Ovary (tissue), 9 donors: Measurements from ENCODE around the gene RPL27A. TPM values are rescaled to one million over a fixed set of nuclear protein-coding genes. Genes with fewer than 3 reads are reported as not detected.

Experiments used
- DNase-seq, 5 donors: peaks; one replicate each; pipeline ENCODE4 v3.0.0-alpha.2; 2019 to 2020
- H3K27ac ChIP-seq, 2 donors: fragments of 200-600 bp; one replicate each; pipeline versions ENCODE4 v1.5.1 to v1.8.0; 2019 to 2022
- H3K27me3 ChIP-seq: fragments of 200-600 bp; one replicate; pipeline ENCODE4 v1.8.0; 2022
- H3K36me3 ChIP-seq: fragments of 200-600 bp; sonication (generic); one replicate; pipeline ENCODE4 v1.5.1; 2019
- H3K4me1 ChIP-seq: one replicate; pipeline ENCODE4 v1.8.1; 2013; ENCODE audit warnings: mild to moderate bottlenecking, moderate library complexity; ENCODE audit not compliant: insufficient read depth
- H3K4me3 ChIP-seq: fragments of 200-600 bp; sonication (generic); one replicate; pipeline ENCODE4 v1.5.1; 2017
- H3K9me3 ChIP-seq, 2 donors: fragments of 200-600 bp in 1 of 2; sonication (generic) in 1 of 2; one replicate each; pipeline versions ENCODE4 v1.5.1 to v1.8.1; 2013 to 2019; ENCODE audit warnings: mild to moderate bottlenecking in 1 of 2, moderate library complexity in 1 of 2
- EP300 ChIP-seq: sonication (generic); formaldehyde crosslinking; IDR thresholded peaks from one replicate; pipeline ENCODE4 v1.6.1; 2017; ENCODE audit warnings: antibody characterized with exemption
- POLR2A ChIP-seq: fragments of 450-650 bp; IDR thresholded peaks from one replicate; pipeline ENCODE4 v1.6.1; 2017; ENCODE audit warnings: antibody characterized with exemption, mild to moderate bottlenecking, moderate library complexity
- WGBS, 3 donors: extraction: QIAGEN DNeasy Blood & Tissue Kit in 1 of 3; methylation state at CpG; one replicate each; pipeline versions ENCODE4 v1.1.5 to v1.1.7; 2013 to 2017; 5-methylcytosine and 5-hydroxymethylcytosine counted together
- intact Hi-C, 4 donors: fragments of 100-400 bp; cut with DNase I; formaldehyde crosslinking; loops; one replicate each; pipeline versions ENCODE4 v1.11.0 to v1.15.1; 2022 to 2023
- polyA plus RNA-seq, 2 donors: library from polyadenylated mRNA; stranded (reverse); fragments of 200-250 nt in 1 of 2; fragments of 350-450 nt in 1 of 2; fragmentation: Illumina TruSeq in 1 of 2; extraction: RNeasy Lipid Tissue Mini Kit (QIAGEN cat#74804) in 1 of 2; gene quantifications; one replicate each; pipeline ENCODE4 v1.2.3, GENCODE V29; 2013 to 2014
- total RNA-seq, 7 donors: library from RNA; depleted of rRNA in 2 of 7; stranded (reverse); fragments of >200 nt in 2 of 7; fragmentation: NEBNext Ultra II Directional in 3 of 7; extraction: Animal tissue kit (Norgen Biotek cat#: 25700) in 3 of 7; gene quantifications; one replicate each; pipeline versions ENCODE4 v1.1.0 to v1.2.4, GENCODE V29; 2016 to 2023
- TF ChIP-seq, protein P1 (sequence below), 3 donors: fragments of 450-650 bp in 2 of 3; fragments of 200-600 bp in 1 of 3; IDR thresholded peaks; one replicate each; pipeline versions ENCODE4 v1.5.1 to v1.8.0; 2016 to 2022; ENCODE audit warnings: antibody characterized with exemption in 3 of 3, mild to moderate bottlenecking in 1 of 3
- donor health status: DM: no; HTN: no; CAD: no; lungs with moderate emphysema.
- donor health status: DM: no; HTN: no; CAD: no.
- donor health status: Bipolar disorder and iron deficiency.
- donor health status: DM: yes; HTN: yes; CAD: no.
- donor health status: DM: no; HTN: no; CAD: no.
- donor health status: DM: yes; HTN: yes; CAD: no.

Gene RPL27A
- total and polyA plus RNA-seq, 9 donors = 986 to 6,011 (median 2,159) TPM

DNA sequence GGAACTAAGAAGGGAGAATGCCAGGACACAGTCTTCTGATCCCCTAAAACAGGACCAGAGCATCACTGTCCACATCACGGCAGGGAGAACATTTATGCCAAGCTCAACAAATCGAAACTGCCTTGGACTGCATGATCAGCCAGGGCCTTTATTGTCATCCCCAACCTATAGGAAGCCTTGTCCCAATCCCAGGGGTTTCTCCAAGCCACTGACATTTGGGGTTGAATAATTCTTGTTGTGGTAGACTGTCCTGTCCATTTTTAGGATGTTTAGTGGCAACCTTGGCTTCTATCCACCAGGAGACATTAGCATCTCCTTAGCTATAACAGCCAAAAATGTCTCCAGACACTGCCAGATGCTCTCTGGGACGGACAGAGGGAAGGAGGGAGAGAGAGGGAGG is 37.1 kb downstream of the RPL27A start:
- Histone ChIP-seq H3K36me3 (no peaks in the 10 kb centered on the region), H3K27me3 (no peaks in the 10 kb centered on the region), H3K4me3 (no peak overlapping the region), H3K27ac (peak overlapping the region in 1 of 2 donors; percentile 81), H3K4me1 (peaks cover 60% of the 10 kb centered on the region), H3K9me3 (no peaks in the 10 kb centered on the region)
- intact Hi-C loops = loop anchor here in 3 of 4 donors (5.0 to 10.0 kb wide), 2 partner anchors 85 to 88 kb away; no protein-coding TSS in a partner anchor
- WGBS, 3 donors = 30 to 39% (median 31%) methylated on average over 3 of the region's 3 CpGs
- DNase-seq = no peak
- TF ChIP-seq POLR2A = no peak
- no peak for TF ChIP-seq EP300
- TF ChIP-seq, protein P1, sequence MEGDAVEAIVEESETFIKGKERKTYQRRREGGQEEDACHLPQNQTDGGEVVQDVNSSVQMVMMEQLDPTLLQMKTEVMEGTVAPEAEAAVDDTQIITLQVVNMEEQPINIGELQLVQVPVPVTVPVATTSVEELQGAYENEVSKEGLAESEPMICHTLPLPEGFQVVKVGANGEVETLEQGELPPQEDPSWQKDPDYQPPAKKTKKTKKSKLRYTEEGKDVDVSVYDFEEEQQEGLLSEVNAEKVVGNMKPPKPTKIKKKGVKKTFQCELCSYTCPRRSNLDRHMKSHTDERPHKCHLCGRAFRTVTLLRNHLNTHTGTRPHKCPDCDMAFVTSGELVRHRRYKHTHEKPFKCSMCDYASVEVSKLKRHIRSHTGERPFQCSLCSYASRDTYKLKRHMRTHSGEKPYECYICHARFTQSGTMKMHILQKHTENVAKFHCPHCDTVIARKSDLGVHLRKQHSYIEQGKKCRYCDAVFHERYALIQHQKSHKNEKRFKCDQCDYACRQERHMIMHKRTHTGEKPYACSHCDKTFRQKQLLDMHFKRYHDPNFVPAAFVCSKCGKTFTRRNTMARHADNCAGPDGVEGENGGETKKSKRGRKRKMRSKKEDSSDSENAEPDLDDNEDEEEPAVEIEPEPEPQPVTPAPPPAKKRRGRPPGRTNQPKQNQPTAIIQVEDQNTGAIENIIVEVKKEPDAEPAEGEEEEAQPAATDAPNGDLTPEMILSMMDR (IDR thresholded peaks at IDR 0.05) = no peak

DNA sequence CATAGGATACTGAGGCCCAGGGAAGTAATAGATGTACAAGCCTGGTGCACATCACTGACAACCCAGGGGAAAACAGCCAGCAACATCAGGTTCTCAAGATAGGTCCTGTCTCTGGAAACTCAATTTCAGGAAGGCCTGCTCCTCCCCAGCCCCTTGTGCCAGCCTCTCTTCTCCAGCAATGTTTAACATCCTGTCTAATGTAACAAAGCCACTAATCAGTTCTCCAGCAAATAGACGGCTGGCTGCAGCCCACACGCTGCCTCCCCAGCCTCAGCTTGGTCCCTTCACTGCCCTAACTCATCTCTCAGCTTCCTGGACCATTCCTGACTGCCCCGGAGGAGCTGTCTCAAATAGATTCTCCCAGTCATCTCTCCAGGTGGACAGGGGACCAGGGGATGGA is 37.8 kb downstream of the RPL27A start:
- H3K36me3 ChIP-seq = no peaks in the 10 kb centered on the region
- H3K27ac ChIP-seq = peak overlapping the region in 1 of 2 donors; percentile 62
- no peak overlapping the region for H3K4me3 ChIP-seq
- peaks cover 57% of the 10 kb centered on the region for H3K4me1 ChIP-seq
- H3K9me3 ChIP-seq = no peaks in the 10 kb centered on the region
- no peak for TF ChIP-seq POLR2A
- TF ChIP-seq EP300 = no peak
- TF ChIP-seq, protein P1 (IDR thresholded peaks at IDR 0.05) = no peak
- DNase-seq = no peak
- WGBS, 3 donors = 40 to 46% (median 42%) methylated on average over 3 of the region's 3 CpGs
- no peaks in the 10 kb centered on the region for H3K27me3 ChIP-seq
- intact Hi-C loops = loop anchor here in 1 of 4 donors (5.0 kb wide), 1 partner anchor 87 kb away; no protein-coding TSS in a partner anchor

DNA sequence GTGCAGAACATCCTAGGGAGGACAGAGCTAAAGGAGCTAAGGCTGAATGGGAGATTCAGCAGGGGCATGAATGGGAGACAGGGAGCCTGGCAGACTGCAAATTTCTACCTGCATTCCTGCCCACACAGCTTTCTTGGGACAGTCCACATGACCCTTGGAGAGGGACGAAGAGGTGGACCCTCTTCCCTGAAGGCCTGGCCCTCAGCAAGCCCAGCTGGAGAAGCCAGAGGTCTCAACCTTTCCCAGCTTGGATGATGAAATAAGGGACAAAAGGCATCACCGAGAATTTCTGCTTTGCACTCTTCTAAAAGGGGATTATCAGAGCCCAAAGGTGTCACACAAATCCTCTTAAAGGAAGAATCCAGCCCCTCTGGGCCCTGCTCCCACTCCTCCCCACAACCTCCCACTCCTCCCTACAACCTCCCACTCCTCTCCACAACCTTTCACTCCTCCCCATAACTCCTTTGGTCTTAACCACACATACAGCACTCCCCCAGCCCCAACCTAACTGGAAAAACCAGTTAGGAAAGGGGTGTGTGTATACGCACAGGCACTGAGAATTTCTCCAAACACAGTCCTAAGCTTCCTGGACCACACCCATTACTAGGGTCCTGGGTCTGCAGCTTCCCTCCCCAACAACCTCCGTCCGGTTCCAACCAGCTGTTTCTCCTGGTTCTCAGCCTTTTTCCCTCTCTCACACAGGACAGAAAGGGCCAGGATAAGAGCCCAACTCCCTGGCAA is 38.4 kb downstream of the RPL27A start:
- intact Hi-C loops = loop anchor here in 1 of 4 donors (5.0 kb wide), 1 partner anchor 86 kb away; no protein-coding TSS in a partner anchor
- H3K4me3 ChIP-seq = no peak overlapping the region
- no peaks in the 10 kb centered on the region for H3K27me3 ChIP-seq
- peaks cover 53% of the 10 kb centered on the region for H3K4me1 ChIP-seq
- WGBS, 3 donors = 17 to 20% (median 20%) methylated on average over 4 of the region's 5 CpGs
- H3K27ac ChIP-seq = peak overlapping the region in 1 of 2 donors; percentile 62
- H3K36me3 ChIP-seq = no peaks in the 10 kb centered on the region
- no peaks in the 10 kb centered on the region for H3K9me3 ChIP-seq
- TF ChIP-seq POLR2A (no peak), EP300 (no peak)
- TF ChIP-seq, protein P1 (IDR thresholded peaks at IDR 0.05) = no peak
- DNase-seq = no peak

DNA sequence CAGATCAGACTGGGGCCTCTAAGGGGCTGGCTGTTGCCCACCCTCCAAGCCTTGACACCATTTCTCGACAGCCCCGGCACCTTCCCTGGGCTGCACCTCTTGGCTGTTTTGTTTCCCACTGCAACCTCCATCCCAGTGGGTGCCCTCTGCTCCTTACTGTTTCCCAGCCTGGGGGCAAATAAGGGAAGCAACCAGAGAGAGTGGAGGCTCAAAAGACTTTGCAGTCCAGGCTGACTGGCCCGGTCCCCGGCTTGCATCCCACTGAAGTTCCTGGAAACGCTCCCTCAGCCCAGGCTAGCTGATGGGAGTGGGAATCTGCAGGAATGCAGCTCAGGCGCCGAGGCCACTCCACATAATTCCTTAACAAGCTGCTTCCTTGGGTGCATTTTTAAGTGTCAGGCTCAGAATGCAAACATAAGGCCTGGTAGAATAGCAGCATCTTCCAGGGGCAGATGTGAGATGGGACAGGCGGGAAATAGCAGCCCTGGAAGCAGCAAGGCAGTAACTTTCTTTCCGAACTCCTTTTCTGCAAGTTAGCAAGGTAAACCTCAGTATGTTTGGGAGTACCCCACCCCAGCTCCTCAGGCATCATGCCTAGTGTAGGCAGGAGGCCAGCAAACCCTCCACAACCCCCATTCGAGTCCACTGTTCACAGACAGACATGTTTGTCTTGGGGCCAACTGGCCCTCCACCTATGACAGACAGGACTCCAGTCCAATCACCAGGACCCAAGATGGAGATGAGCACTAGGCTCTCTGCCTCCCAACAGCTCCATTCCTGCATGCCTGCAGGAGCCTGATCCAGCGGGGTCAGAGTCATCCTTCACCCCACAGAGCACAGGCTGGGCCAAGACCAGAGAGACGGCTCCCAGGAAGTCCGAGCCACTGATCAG is 39.3 kb downstream of the RPL27A start:
- DNase-seq = peak in 4 of 5 donors; percentile 49 to 64 (median 58)
- Histone ChIP-seq H3K27ac (peak overlapping the region; percentile 31 to 62), H3K4me1 (peaks cover 50% of the 10 kb centered on the region), H3K36me3 (no peaks in the 10 kb centered on the region), H3K27me3 (no peaks in the 10 kb centered on the region), H3K4me3 (no peak overlapping the region), H3K9me3 (no peaks in the 10 kb centered on the region)
- WGBS, 3 donors = 13 to 16% (median 15%) methylated on average over 13 of the region's 13 CpGs
- intact Hi-C loops = loop anchor here in 1 of 4 donors (5.0 kb wide), 1 partner anchor 85 kb away; no protein-coding TSS in a partner anchor
- no peak for TF ChIP-seq POLR2A
- TF ChIP-seq, protein P1 (IDR thresholded peaks at IDR 0.05) = no peak
- TF ChIP-seq EP300 = no peak
